ENCODE data around the gene GRM4.

DNA sequence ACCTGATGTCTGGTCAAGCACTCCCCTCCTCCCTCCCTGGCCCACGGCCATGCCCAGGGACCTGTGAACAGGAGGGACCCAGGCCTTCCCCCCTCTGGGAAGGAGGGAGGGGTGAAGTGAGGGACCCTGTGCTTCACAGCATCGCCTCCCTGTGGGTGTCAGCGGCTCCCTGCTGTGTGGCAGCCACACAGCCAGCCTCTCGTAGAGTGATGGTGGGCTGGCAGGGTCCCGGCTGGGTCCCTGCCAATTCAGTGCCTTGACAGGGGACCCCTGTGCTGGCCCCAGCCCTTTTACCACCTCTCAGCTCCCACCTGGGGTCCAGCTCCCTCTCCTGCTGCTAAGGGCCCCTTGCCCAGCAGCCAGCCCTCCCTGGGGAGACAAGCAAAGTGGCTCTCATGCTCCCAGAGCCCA lies 31.3 kb upstream of the GRM4 start:
- TF ChIP-seq, protein P1, sequence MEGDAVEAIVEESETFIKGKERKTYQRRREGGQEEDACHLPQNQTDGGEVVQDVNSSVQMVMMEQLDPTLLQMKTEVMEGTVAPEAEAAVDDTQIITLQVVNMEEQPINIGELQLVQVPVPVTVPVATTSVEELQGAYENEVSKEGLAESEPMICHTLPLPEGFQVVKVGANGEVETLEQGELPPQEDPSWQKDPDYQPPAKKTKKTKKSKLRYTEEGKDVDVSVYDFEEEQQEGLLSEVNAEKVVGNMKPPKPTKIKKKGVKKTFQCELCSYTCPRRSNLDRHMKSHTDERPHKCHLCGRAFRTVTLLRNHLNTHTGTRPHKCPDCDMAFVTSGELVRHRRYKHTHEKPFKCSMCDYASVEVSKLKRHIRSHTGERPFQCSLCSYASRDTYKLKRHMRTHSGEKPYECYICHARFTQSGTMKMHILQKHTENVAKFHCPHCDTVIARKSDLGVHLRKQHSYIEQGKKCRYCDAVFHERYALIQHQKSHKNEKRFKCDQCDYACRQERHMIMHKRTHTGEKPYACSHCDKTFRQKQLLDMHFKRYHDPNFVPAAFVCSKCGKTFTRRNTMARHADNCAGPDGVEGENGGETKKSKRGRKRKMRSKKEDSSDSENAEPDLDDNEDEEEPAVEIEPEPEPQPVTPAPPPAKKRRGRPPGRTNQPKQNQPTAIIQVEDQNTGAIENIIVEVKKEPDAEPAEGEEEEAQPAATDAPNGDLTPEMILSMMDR (conservative IDR thresholded peaks at IDR 0.05): no peak
- no peak for TF ChIP-seq EZH2 (IDR thresholded peaks at IDR 0.05; ENCODE audit: low read depth)

Data from PC-9 (cell line).